Measurements from ENCODE around the gene CYB561A3. TPM values are rescaled to one million over a fixed set of nuclear protein-coding genes. Genes with fewer than 3 reads are reported as not detected.

CYB561A3 gene
- total RNA-seq, 2 experiments from 2014 or later = 28.1 to 63.8 TPM

- TF ChIP-seq EZH2phosphoT487 (IDR thresholded peaks at IDR 0.05; ENCODE audit: borderline replicate concordance, low read depth, low read length) (no peak), CTCF (conservative IDR thresholded peaks at IDR 0.05; ENCODE audit: low read length) (no peak)
- Histone ChIP-seq H3K4me3 (ENCODE audit: low read depth, low read length, poor library complexity, severe bottlenecking) (no peak overlapping the region), H3K27ac (ENCODE audit: low read depth, low read length, poor library complexity, severe bottlenecking) (no peak overlapping the region), H3K36me3 (ENCODE audit: insufficient read depth, low read length) (peaks cover 90% of the 10 kb centered on the region), H3K4me1 (ENCODE audit: insufficient read depth, low read length, poor library complexity, severe bottlenecking) (peaks cover 12% of the 10 kb centered on the region), H3K79me2 (ENCODE audit: insufficient read depth, low read depth, low read length) (peaks cover 52% of the 10 kb centered on the region), H3K9me2 (ENCODE audit: insufficient read depth, low read length) (no peaks in the 10 kb centered on the region), H3K4me2 (ENCODE audit: low read length) (no peak overlapping the region), H2AFZ (ENCODE audit: low read length) (no peak overlapping the region), H4K20me1 (ENCODE audit: insufficient read depth, low read length) (peaks cover 11% of the 10 kb centered on the region), H3K9me3 (ENCODE audit: low read length) (no peaks in the 10 kb centered on the region)
- POLR2A ChIA-PET = interaction anchor here (0.6 to 1.2 kb wide), 3 partner anchors 11 to 829 kb away, joined by 3 to 6 read pairs (median 5); no protein-coding TSS in a partner anchor
- intact Hi-C loops (cut with micrococcal nuclease; ENCODE audit: unreplicated experiment) = no loop called here
- DNase-seq (ENCODE audit: low spot score) = no peak
- CTCF ChIA-PET (ENCODE audit: unreplicated experiment) = no interaction called here
- BruUV-seq (replicated peaks) = no TSS peak
Observed at GRCh38 chr11:61327669-61328071, 34.0 kb downstream of the CYB561A3 start.

DNA sequence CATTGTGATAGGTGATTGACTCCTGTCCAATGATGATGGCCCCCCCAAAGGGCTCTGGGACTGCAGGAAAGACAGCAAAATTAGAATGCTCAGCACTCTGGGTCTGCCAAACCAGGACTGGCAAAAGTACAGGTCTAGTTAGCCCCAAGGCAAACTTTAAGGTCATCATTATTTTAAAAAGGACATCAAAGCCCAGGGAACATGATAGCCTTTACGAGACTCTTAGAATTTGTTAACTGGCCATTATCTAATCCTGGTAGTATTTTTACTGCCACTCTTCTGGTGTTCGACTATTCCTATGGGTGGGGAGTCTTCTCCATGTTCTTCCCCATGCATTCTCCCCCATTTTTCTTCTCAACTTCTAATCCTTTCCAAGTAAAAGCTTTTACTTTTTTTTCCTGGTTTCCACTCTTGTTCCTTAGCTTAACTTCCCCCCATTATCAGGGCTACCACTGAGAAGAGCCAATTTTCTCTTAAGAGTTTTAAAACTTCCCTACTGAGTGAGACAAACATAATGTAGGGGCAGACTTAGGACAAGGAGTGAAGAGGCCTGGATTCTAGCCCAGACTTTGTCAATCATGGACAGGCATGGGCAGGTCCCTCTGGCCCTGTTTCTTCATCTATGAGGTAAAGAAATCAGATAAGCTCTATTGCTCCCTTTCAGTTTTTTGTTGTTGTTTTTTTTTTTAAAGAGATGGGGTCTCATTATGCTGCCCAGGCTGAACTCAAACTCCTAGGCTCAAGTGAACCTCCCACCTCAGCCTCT is 35.9 kb downstream of the CYB561A3 start:
- no peak overlapping the region for H3K27ac ChIP-seq (ENCODE audit: low read depth, low read length, poor library complexity, severe bottlenecking)
- no peak overlapping the region for H3K4me3 ChIP-seq (ENCODE audit: low read depth, low read length, poor library complexity, severe bottlenecking)
- no peaks in the 10 kb centered on the region for H4K20me1 ChIP-seq (ENCODE audit: insufficient read depth, low read length)
- H2AFZ ChIP-seq (ENCODE audit: low read length) = no peak overlapping the region
- H3K4me1 ChIP-seq (ENCODE audit: insufficient read depth, low read length, poor library complexity, severe bottlenecking) = peaks cover under 1% of the 10 kb centered on the region
- H3K79me2 ChIP-seq (ENCODE audit: insufficient read depth, low read depth, low read length) = peaks cover 34% of the 10 kb centered on the region
- DNase-seq (ENCODE audit: low spot score) = no peak
- H3K9me3 ChIP-seq (ENCODE audit: low read length) = no peaks in the 10 kb centered on the region
- BruUV-seq (replicated peaks) = no TSS peak
- CTCF ChIA-PET (ENCODE audit: unreplicated experiment) = interaction anchor here (0.6 kb wide), 1 partner anchor 45 kb away, joined by 17 read pairs; no protein-coding TSS in a partner anchor
- peaks cover 99% of the 10 kb centered on the region for H3K36me3 ChIP-seq (ENCODE audit: insufficient read depth, low read length)
- intact Hi-C loops (cut with micrococcal nuclease; ENCODE audit: unreplicated experiment) = no loop called here
- POLR2A ChIA-PET = interaction anchor here (0.5 to 1.2 kb wide), 3 partner anchors 30 to 1344 kb away, joined by 3 to 4 read pairs (median 3); no protein-coding TSS in a partner anchor
- H3K4me2 ChIP-seq (ENCODE audit: low read length) = no peak overlapping the region
- no peaks in the 10 kb centered on the region for H3K9me2 ChIP-seq (ENCODE audit: insufficient read depth, low read length)
- TF ChIP-seq EZH2phosphoT487 (IDR thresholded peaks at IDR 0.05; ENCODE audit: borderline replicate concordance, low read depth, low read length) (no peak), CTCF (conservative IDR thresholded peaks at IDR 0.05; ENCODE audit: low read length) (no peak)

GRCh38 chr11:61315260-61315659 is 46.4 kb downstream of the CYB561A3 start:
- no peaks in the 10 kb centered on the region for H3K79me2 ChIP-seq (ENCODE audit: insufficient read depth, low read depth, low read length)
- intact Hi-C loops (cut with micrococcal nuclease; ENCODE audit: unreplicated experiment) = no loop called here
- peaks cover 97% of the 10 kb centered on the region for H3K36me3 ChIP-seq (ENCODE audit: insufficient read depth, low read length)
- H3K4me2 ChIP-seq (ENCODE audit: low read length) = no peak overlapping the region
- TF ChIP-seq CTCF (conservative IDR thresholded peaks at IDR 0.05; ENCODE audit: low read length) = no peak
- no peak for TF ChIP-seq EZH2phosphoT487 (IDR thresholded peaks at IDR 0.05; ENCODE audit: borderline replicate concordance, low read depth, low read length)
- no TSS peak for BruUV-seq (replicated peaks)
- H3K4me1 ChIP-seq (ENCODE audit: insufficient read depth, low read length, poor library complexity, severe bottlenecking) = no peaks in the 10 kb centered on the region
- no peaks in the 10 kb centered on the region for H3K9me3 ChIP-seq (ENCODE audit: low read length)
- DNase-seq (ENCODE audit: low spot score) = no peak
- no peak overlapping the region for H3K4me3 ChIP-seq (ENCODE audit: low read depth, low read length, poor library complexity, severe bottlenecking)
- no peaks in the 10 kb centered on the region for H3K9me2 ChIP-seq (ENCODE audit: insufficient read depth, low read length)
- no peak overlapping the region for H3K27ac ChIP-seq (ENCODE audit: low read depth, low read length, poor library complexity, severe bottlenecking)
- ChIA-PET POLR2A (interaction anchor here (0.7 to 1.5 kb wide), 2 partner anchors 10 to 19 kb away, joined by 3 to 4 read pairs; no protein-coding TSS in a partner anchor), CTCF (ENCODE audit: unreplicated experiment) (no interaction called here)
- no peaks in the 10 kb centered on the region for H4K20me1 ChIP-seq (ENCODE audit: insufficient read depth, low read length)
- no peak overlapping the region for H2AFZ ChIP-seq (ENCODE audit: low read length)

Measured in OCI-LY7 (cell line).